Adipose tissue (tissue), 3 donors: ENCODE results near the gene CLEC2D. TPM values are rescaled to one million over a fixed set of nuclear protein-coding genes. Genes with fewer than 3 reads are reported as not detected.
"Not testable (repeated sequence)": the region's sequence is repeated elsewhere in the genome, so short reads cannot be mapped to it uniquely, and the experiment has no call there.

Experiments used
- H3K27ac ChIP-seq: one replicate; pipeline ENCODE4 v1.5.1; 2013; ENCODE audit warnings: low read depth, low read length
- WGBS, 3 donors: extraction: QIAGEN DNeasy Blood & Tissue Kit; methylation state at CpG; one replicate each; pipeline ENCODE4 v1.1.7; 2013; 5-methylcytosine and 5-hydroxymethylcytosine counted together
- polyA plus RNA-seq, 3 donors: library from polyadenylated mRNA; stranded (reverse); fragments of 200-250 nt; gene quantifications; one replicate each; pipeline ENCODE4 v1.2.3, GENCODE V29; 2013
- donor health status: healthy with polysubstance abuse.
- donor health status: Bipolar disorder and iron deficiency.
- donor health status: healthy.

CLEC2D gene
- polyA plus RNA-seq, 3 donors = 1.2 to 4.3 (median 1.9) TPM

- WGBS, 3 donors = 86 to 96% (median 95%) methylated on average over 15 of the region's 15 CpGs
- no peak overlapping the region for H3K27ac ChIP-seq
Measured at GRCh38 chr12:9717070-9717925, 47.8 kb downstream of the CLEC2D start.

GRCh38 chr12:9718968-9719367, 49.5 kb downstream of the CLEC2D start:
- no peak overlapping the region for H3K27ac ChIP-seq
- WGBS, 3 donors = 66 to 94% (median 91%) methylated on average over 7 of the region's 7 CpGs

- 52 to 82% (median 80%) methylated on average over 1 of the region's 1 CpG for WGBS, 3 donors
- H3K27ac ChIP-seq = no peak overlapping the region
Measured at GRCh38 chr12:9719790-9720189, 50.3 kb downstream of the CLEC2D start.

- H3K27ac ChIP-seq = no peak overlapping the region
- 52 to 56% (median 53%) methylated on average over 5 of the region's 5 CpGs for WGBS, 3 donors
Measured at GRCh38 chr12:9721394-9722092, 52.0 kb downstream of the CLEC2D start.

GRCh38 chr12:9724023-9724422, 54.5 kb downstream of the CLEC2D start:
- WGBS, 3 donors = 92 to 95% (median 93%) methylated on average over 1 of the region's 1 CpG
- H3K27ac ChIP-seq = no peak overlapping the region

GRCh38 chr12:9725213-9725870, 55.8 kb downstream of the CLEC2D start:
- WGBS, 3 donors = 58 to 91% (median 67%) methylated on average over 2 of the region's 2 CpGs

GRCh38 chr12:9727813-9728212, 58.3 kb downstream of the CLEC2D start:
- no peak overlapping the region for H3K27ac ChIP-seq
- 49 to 90% (median 82%) methylated on average over 1 of the region's 1 CpG for WGBS, 3 donors

More at GRCh38 chr12:9725213-9725870, 55.8 kb downstream of the CLEC2D start:
- no peak overlapping the region for H3K27ac ChIP-seq

GRCh38 chr12:9729082-9729481, 59.6 kb downstream of the CLEC2D start:
- no peak overlapping the region for H3K27ac ChIP-seq

- 68 to 79% (median 69%) methylated on average over 3 of the region's 3 CpGs for WGBS, 3 donors
- no peak overlapping the region for H3K27ac ChIP-seq
Measured at GRCh38 chr12:9730011-9730410, 60.5 kb downstream of the CLEC2D start.

- no peak overlapping the region for H3K27ac ChIP-seq
- 74 to 86% (median 78%) methylated on average over 6 of the region's 6 CpGs for WGBS, 3 donors
Measured at GRCh38 chr12:9730591-9730990, 61.1 kb downstream of the CLEC2D start.

GRCh38 chr12:9731393-9731792, 61.9 kb downstream of the CLEC2D start:
- WGBS, 3 donors = 68 to 76% (median 69%) methylated on average over 6 of the region's 6 CpGs
- H3K27ac ChIP-seq = no peak overlapping the region

- H3K27ac ChIP-seq = no peak overlapping the region
- 73 to 82% (median 80%) methylated on average over 2 of the region's 2 CpGs for WGBS, 3 donors
Measured at GRCh38 chr12:9731797-9732196, 62.3 kb downstream of the CLEC2D start.

GRCh38 chr12:9732921-9733461, 63.5 kb downstream of the CLEC2D start, which contains the start of gene CLECL1:
Gene CLECL1, minus strand, starts transcription at chr12:9733097.
- 70 to 83% (median 78%) methylated on average over 8 of the region's 8 CpGs for WGBS, 3 donors
- H3K27ac ChIP-seq = no peak within 1 kb of the TSS

- WGBS, 3 donors = 83 to 89% (median 83%) methylated on average over 3 of the region's 3 CpGs
- no peak overlapping the region for H3K27ac ChIP-seq
Measured at GRCh38 chr12:9735601-9736000, 66.1 kb downstream of the CLEC2D start.

GRCh38 chr12:9736936-9737705, 67.6 kb downstream of the CLEC2D start:
- no peak overlapping the region for H3K27ac ChIP-seq
- 27 to 40% (median 32%) methylated on average over 3 of the region's 3 CpGs for WGBS, 3 donors

GRCh38 chr12:9738905-9739304, 69.4 kb downstream of the CLEC2D start:
- 83 to 88% (median 85%) methylated on average over 14 of the region's 14 CpGs for WGBS, 3 donors
- H3K27ac ChIP-seq = not testable (repeated sequence)

- WGBS, 3 donors = 59 to 78% (median 78%) methylated on average over 38 to 54 of the region's 54 CpGs
- H3K27ac ChIP-seq = not testable (repeated sequence)
Measured at GRCh38 chr12:9739404-9740105, 70.0 kb downstream of the CLEC2D start.
